Lower leg skin (tissue), 3 donors: ENCODE data around the gene IFNA8.

Experiments used
- POLR2A ChIP-seq, 2 donors: fragments of 450-650 bp; IDR thresholded peaks; one replicate each; pipeline ENCODE4 v1.6.1; 2016 to 2017; ENCODE audit warnings: antibody characterized with exemption in 2 of 2, mild to moderate bottlenecking in 1 of 2, moderate library complexity in 1 of 2
- TF ChIP-seq, protein P1 (sequence below), 3 donors: fragments of 450-650 bp; IDR thresholded peaks; one replicate each; pipeline ENCODE4 v1.5.1; 2016; ENCODE audit warnings: antibody characterized with exemption in 3 of 3, mild to moderate bottlenecking in 3 of 3, moderate library complexity in 2 of 3

DNA sequence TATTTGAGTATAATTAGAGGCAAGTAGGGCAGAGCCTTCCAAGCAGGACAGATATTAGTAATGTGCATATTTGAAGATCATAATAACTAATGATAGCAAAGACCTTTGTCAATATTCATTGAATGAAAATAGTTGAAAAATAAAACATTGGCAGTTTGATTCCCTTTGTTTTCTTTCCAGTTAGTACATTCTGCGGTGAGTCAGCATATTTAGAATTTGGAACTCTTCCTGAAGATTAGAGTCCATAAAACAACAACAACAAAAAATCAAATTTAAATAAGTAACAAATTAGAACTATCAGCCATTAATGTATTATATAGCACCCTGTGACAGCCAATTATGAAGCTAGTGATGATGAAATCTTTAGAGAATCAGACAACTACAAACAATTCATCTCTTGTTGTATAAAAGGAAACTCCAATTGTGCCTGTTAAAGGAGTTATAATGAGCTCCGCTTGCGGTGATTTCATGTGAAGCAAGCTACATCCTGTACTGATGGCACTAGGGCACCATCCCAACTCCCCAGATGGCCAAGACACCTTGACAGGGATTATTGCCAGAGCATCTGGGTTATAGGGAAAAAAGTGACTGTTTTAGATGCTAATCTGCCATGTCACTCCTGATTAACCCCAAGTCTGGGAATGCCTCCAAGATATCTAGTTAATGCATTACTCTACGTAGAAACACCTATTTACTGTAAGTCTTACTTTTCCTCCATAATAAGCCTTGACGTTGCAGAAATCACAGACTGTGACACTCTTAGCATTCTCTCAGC lies 6.8 kb downstream of the IFNA8 start:
- TF ChIP-seq, protein P1, sequence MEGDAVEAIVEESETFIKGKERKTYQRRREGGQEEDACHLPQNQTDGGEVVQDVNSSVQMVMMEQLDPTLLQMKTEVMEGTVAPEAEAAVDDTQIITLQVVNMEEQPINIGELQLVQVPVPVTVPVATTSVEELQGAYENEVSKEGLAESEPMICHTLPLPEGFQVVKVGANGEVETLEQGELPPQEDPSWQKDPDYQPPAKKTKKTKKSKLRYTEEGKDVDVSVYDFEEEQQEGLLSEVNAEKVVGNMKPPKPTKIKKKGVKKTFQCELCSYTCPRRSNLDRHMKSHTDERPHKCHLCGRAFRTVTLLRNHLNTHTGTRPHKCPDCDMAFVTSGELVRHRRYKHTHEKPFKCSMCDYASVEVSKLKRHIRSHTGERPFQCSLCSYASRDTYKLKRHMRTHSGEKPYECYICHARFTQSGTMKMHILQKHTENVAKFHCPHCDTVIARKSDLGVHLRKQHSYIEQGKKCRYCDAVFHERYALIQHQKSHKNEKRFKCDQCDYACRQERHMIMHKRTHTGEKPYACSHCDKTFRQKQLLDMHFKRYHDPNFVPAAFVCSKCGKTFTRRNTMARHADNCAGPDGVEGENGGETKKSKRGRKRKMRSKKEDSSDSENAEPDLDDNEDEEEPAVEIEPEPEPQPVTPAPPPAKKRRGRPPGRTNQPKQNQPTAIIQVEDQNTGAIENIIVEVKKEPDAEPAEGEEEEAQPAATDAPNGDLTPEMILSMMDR (IDR thresholded peaks at IDR 0.05), result no peak
- no peak for TF ChIP-seq POLR2A (IDR thresholded peaks at IDR 0.05)
